WTC11 (cell line): ENCODE measurements around the gene CHST11. TPM values are rescaled to one million over a fixed set of nuclear protein-coding genes. Genes with fewer than 3 reads are reported as not detected.
A peak's percentile ranks its signal among the peaks of the same experiment; 100 is the strongest.

ENCODE experiments used
- ATAC-seq: fragments of 200-7000 bp; cut with Tn5 transposase; 2 replicates; pipeline ENCODE4 v1.10.0; 2021; ENCODE audit warnings: mild to moderate bottlenecking, moderate library complexity
- CTCF ChIA-PET: fragments of 300-600 bp; sonication (Branson Sonifier 250); formaldehyde crosslinking; loops from one replicate; lab custom pipeline; 2021; ENCODE audit warnings: antibody characterized with exemption; lab: Charles Lee
- POLR2A ChIA-PET: fragments of 350-600 bp; sonication (Branson Sonifier 250); formaldehyde crosslinking; loops from one replicate; lab custom pipeline; 2021; ENCODE audit warnings: antibody characterized with exemption; lab: Charles Lee
- DNase-seq: peaks from one replicate; pipeline ENCODE4 v3.0.0; 2021; ENCODE audit warnings: low spot score
- H3K27ac Mint-ChIP-seq: 2 replicates; pipeline ENCODE4 v1.8.0; 2021; ENCODE audit warnings: mixed read lengths
- H3K27me3 Mint-ChIP-seq: 2 replicates; pipeline ENCODE4 v1.8.0; 2021; ENCODE audit warnings: low read depth, mild to moderate bottlenecking, moderate library complexity, mixed read lengths
- H3K36me3 Mint-ChIP-seq: 2 replicates; pipeline ENCODE4 v1.8.0; 2021; ENCODE audit warnings: mixed read lengths
- H3K4me1 Mint-ChIP-seq: 2 replicates; pipeline ENCODE4 v1.8.0; 2022; ENCODE audit warnings: mixed read lengths
- H3K4me3 Mint-ChIP-seq: 2 replicates; pipeline ENCODE4 v1.8.0; 2021; ENCODE audit warnings: mild to moderate bottlenecking, moderate library complexity, mixed read lengths
- H3K9me3 Mint-ChIP-seq: 2 replicates; pipeline ENCODE4 v1.8.0; 2021; ENCODE audit warnings: mixed read lengths
- ATF1 ChIP-seq: sonication (generic); formaldehyde crosslinking; IDR thresholded peaks from 2 replicates; pipeline ENCODE4 v1.8.1; 2023; ENCODE audit warnings: mild to moderate bottlenecking, moderate library complexity, missing genetic modification reagents
- CBFB ChIP-seq: sonication (generic); formaldehyde crosslinking; IDR thresholded peaks from 2 replicates; pipeline ENCODE4 v1.8.1; 2022; ENCODE audit warnings: mild to moderate bottlenecking, low read depth, missing genetic modification reagents
- CREM ChIP-seq: sonication (generic); formaldehyde crosslinking; IDR thresholded peaks from 2 replicates; pipeline ENCODE4 v1.8.1; 2022; ENCODE audit warnings: mild to moderate bottlenecking, missing genetic modification reagents, moderate library complexity
- ESRRA ChIP-seq: sonication (generic); formaldehyde crosslinking; IDR thresholded peaks from 2 replicates; pipeline ENCODE4 v1.8.1; 2022; ENCODE audit warnings: mild to moderate bottlenecking, missing genetic modification reagents, borderline replicate concordance
- ETV6 ChIP-seq: sonication (generic); formaldehyde crosslinking; IDR thresholded peaks from 2 replicates; pipeline ENCODE4 v1.8.1; 2022; ENCODE audit warnings: mild to moderate bottlenecking, missing genetic modification reagents
- FOXJ3 ChIP-seq: sonication (generic); formaldehyde crosslinking; IDR thresholded peaks from 2 replicates; pipeline ENCODE4 v1.9.0; 2021; ENCODE audit warnings: missing genetic modification reagents, mild to moderate bottlenecking, borderline replicate concordance
- GTF2I ChIP-seq: fragments of 250-450 bp; sonication (Bioruptor Pico); conservative IDR thresholded peaks from 2 replicates; pipeline ENCODE4 v1.4.0; 2021; ENCODE audit warnings: mild to moderate bottlenecking
- HMGA2 ChIP-seq: fragments of 250-450 bp; sonication (Bioruptor Pico); IDR thresholded peaks from 2 replicates; pipeline ENCODE4 v1.4.0; 2021; ENCODE audit warnings: mild to moderate bottlenecking, moderate library complexity
- IRF2 ChIP-seq: sonication (generic); formaldehyde crosslinking; IDR thresholded peaks from 2 replicates; pipeline ENCODE4 v1.8.0; 2022; ENCODE audit warnings: low read depth, missing genetic modification reagents, borderline replicate concordance
- JAZF1 ChIP-seq: fragments of 250-450 bp; sonication (Bioruptor Pico); IDR thresholded peaks from 2 replicates; pipeline ENCODE4 v1.9.0; 2021; ENCODE audit warnings: moderate library complexity, mild to moderate bottlenecking, inconsistent platforms
- KAT7 ChIP-seq: sonication (generic); formaldehyde crosslinking; IDR thresholded peaks from 2 replicates; pipeline ENCODE4 v1.8.1; 2023; ENCODE audit warnings: missing genetic modification reagents, mild to moderate bottlenecking, borderline replicate concordance
- NFYB ChIP-seq: sonication (generic); formaldehyde crosslinking; conservative IDR thresholded peaks from 2 replicates; pipeline ENCODE4 v1.8.0; 2022; ENCODE audit warnings: low read depth, missing genetic modification reagents
- NR1H2 ChIP-seq: sonication (generic); formaldehyde crosslinking; IDR thresholded peaks from 2 replicates; pipeline ENCODE4 v1.9.0; 2021; ENCODE audit warnings: mild to moderate bottlenecking, moderate library complexity, missing genetic modification reagents
- TP53 ChIP-seq: sonication (generic); formaldehyde crosslinking; IDR thresholded peaks from 2 replicates; pipeline ENCODE4 v1.8.1; 2023; ENCODE audit warnings: mild to moderate bottlenecking, missing genetic modification reagents
- ZNF416 ChIP-seq: fragments of 250-450 bp; sonication (Bioruptor Pico); IDR thresholded peaks from 2 replicates; pipeline ENCODE4 v1.9.0; 2021; ENCODE audit warnings: mild to moderate bottlenecking, inconsistent platforms
- total RNA-seq: library from RNA; stranded (reverse); gene quantifications from 3 replicates; pipeline ENCODE4 v1.2.3, GENCODE V29; 2021
- TF ChIP-seq, protein P1 (sequence below): sonication (generic); formaldehyde crosslinking; IDR thresholded peaks from 2 replicates; pipeline ENCODE4 v1.8.1; 2022; ENCODE audit warnings: missing genetic modification reagents, borderline replicate concordance
- TF ChIP-seq, protein P2 (sequence below): sonication (generic); formaldehyde crosslinking; IDR thresholded peaks from 2 replicates; pipeline ENCODE4 v1.8.0; 2023; ENCODE audit warnings: missing genetic modification reagents, mild to moderate bottlenecking, borderline replicate concordance
- TF ChIP-seq, protein P3 (sequence below): sonication (generic); formaldehyde crosslinking; IDR thresholded peaks from 2 replicates; pipeline ENCODE4 v1.8.1; 2022; ENCODE audit warnings: mild to moderate bottlenecking, moderate library complexity, missing genetic modification reagents
- TF ChIP-seq, protein P4 (sequence below): sonication (generic); formaldehyde crosslinking; IDR thresholded peaks from 2 replicates; pipeline ENCODE4 v1.8.0; 2022; ENCODE audit warnings: mild to moderate bottlenecking, missing genetic modification reagents
- TF ChIP-seq, protein P5 (sequence below): fragments of 250-450 bp; sonication (Bioruptor Pico); IDR thresholded peaks from 2 replicates; pipeline ENCODE4 v2.1.2; 2022; ENCODE audit warnings: mild to moderate bottlenecking, moderate library complexity
- TF ChIP-seq, protein P6 (sequence below): sonication (generic); formaldehyde crosslinking; IDR thresholded peaks from 2 replicates; pipeline ENCODE4 v1.8.0; 2022; ENCODE audit warnings: mild to moderate bottlenecking, missing genetic modification reagents

Gene CHST11
- total RNA-seq, 1 experiment from 2014 or later = 24.2 TPM

DNA sequence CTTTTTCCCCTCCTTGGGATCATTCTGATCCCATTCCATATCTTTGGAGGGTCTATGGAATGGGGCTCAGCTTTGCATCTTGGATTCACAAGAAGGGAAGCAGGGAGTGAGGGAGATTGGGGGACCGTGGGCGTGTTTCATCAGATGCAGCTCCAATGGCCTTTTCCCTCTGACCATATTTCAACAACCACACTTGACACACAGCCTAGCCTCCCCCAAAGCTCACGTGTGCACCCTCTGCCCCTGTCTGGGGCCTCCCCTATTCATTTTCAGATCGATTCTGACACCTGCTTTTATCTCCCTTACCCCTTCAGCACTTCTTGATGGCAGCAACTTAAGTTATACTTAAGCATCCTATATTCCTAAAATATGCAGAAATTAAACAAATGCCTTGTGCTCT, 126.6 kb downstream of the CHST11 start:
- Mint-ChIP-seq H3K4me1 (peaks cover 31% of the 10 kb centered on the region), H3K4me3 (no peak overlapping the region), H3K36me3 (no peaks in the 10 kb centered on the region), H3K9me3 (no peaks in the 10 kb centered on the region), H3K27me3 (no peaks in the 10 kb centered on the region), H3K27ac (no peak overlapping the region)
- TF ChIP-seq ESRRA (no peak), ATF1 (CRISPR knock-in tag) (no peak), ZNF416 (CRISPR knock-in tag) (no peak), GTF2I (CRISPR knock-in tag) (no peak), HMGA2 (CRISPR knock-in tag) (no peak), ETV6 (CRISPR knock-in tag) (no peak), NR1H2 (CRISPR knock-in tag) (no peak)
- TF ChIP-seq, protein P1, sequence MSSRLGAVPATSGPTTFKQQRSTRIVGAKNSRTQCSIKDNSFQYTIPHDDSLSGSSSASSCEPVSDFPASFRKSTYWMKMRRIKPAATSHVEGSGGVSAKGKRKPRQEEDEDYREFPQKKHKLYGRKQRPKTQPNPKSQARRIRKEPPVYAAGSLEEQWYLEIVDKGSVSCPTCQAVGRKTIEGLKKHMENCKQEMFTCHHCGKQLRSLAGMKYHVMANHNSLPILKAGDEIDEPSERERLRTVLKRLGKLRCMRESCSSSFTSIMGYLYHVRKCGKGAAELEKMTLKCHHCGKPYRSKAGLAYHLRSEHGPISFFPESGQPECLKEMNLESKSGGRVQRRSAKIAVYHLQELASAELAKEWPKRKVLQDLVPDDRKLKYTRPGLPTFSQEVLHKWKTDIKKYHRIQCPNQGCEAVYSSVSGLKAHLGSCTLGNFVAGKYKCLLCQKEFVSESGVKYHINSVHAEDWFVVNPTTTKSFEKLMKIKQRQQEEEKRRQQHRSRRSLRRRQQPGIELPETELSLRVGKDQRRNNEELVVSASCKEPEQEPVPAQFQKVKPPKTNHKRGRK = no peak
- TF ChIP-seq, protein P2, sequence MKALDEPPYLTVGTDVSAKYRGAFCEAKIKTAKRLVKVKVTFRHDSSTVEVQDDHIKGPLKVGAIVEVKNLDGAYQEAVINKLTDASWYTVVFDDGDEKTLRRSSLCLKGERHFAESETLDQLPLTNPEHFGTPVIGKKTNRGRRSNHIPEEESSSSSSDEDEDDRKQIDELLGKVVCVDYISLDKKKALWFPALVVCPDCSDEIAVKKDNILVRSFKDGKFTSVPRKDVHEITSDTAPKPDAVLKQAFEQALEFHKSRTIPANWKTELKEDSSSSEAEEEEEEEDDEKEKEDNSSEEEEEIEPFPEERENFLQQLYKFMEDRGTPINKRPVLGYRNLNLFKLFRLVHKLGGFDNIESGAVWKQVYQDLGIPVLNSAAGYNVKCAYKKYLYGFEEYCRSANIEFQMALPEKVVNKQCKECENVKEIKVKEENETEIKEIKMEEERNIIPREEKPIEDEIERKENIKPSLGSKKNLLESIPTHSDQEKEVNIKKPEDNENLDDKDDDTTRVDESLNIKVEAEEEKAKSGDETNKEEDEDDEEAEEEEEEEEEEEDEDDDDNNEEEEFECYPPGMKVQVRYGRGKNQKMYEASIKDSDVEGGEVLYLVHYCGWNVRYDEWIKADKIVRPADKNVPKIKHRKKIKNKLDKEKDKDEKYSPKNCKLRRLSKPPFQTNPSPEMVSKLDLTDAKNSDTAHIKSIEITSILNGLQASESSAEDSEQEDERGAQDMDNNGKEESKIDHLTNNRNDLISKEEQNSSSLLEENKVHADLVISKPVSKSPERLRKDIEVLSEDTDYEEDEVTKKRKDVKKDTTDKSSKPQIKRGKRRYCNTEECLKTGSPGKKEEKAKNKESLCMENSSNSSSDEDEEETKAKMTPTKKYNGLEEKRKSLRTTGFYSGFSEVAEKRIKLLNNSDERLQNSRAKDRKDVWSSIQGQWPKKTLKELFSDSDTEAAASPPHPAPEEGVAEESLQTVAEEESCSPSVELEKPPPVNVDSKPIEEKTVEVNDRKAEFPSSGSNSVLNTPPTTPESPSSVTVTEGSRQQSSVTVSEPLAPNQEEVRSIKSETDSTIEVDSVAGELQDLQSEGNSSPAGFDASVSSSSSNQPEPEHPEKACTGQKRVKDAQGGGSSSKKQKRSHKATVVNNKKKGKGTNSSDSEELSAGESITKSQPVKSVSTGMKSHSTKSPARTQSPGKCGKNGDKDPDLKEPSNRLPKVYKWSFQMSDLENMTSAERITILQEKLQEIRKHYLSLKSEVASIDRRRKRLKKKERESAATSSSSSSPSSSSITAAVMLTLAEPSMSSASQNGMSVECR = no peak
- POLR2A ChIA-PET = no interaction called here
- no peak for ATAC-seq
- DNase-seq = no peak
- CTCF ChIA-PET = interaction anchor here (1.1 to 1.5 kb wide), 2 partner anchors 76 to 202 kb away, joined by 3 to 4 read pairs; no protein-coding TSS in a partner anchor

DNA sequence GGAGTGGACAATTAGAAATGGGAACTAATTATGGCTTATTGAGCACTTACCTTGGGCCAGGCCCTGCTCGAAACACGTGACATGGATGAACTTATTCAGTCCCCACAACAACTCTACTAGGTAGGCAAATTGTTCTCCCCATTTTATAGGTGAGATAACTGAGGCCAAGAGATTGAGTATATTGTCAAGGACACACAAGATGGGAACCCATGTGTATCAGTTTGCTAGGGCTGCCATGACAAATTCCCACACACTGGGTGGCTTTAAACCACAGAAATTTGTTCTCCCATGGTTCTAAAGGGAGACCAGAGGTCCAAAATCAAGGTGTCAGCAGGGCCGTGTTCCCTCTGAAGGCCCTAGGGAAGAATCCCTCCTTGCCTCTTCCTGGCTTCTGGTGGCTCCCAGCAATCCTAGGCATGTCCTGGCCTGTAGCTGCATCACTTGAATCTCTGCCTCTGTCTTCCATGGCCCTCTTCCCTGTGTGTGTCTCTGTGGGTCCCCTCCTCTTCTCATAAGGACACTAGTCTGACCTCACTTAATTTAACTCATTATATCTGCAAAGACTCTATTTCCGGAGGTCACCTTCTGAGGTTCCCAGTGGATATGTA, 128.8 kb downstream of the CHST11 start:
- no peak for ATAC-seq
- no peak for DNase-seq
- peaks cover 24% of the 10 kb centered on the region for H3K4me1 Mint-ChIP-seq
- H3K4me3 Mint-ChIP-seq = no peak overlapping the region
- ChIA-PET POLR2A (no interaction called here), CTCF (no interaction called here)
- no peaks in the 10 kb centered on the region for H3K9me3 Mint-ChIP-seq
- no peaks in the 10 kb centered on the region for H3K27me3 Mint-ChIP-seq
- 0 out of 2 replicates have a peak overlapping the region, but pooled peaks have one; percentile 73 for H3K27ac Mint-ChIP-seq
- H3K36me3 Mint-ChIP-seq = no peaks in the 10 kb centered on the region
- TF ChIP-seq, protein P2 = no peak
- TF ChIP-seq, protein P3, sequence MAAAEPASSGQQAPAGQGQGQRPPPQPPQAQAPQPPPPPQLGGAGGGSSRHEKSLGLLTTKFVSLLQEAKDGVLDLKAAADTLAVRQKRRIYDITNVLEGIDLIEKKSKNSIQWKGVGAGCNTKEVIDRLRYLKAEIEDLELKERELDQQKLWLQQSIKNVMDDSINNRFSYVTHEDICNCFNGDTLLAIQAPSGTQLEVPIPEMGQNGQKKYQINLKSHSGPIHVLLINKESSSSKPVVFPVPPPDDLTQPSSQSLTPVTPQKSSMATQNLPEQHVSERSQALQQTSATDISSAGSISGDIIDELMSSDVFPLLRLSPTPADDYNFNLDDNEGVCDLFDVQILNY = no peak
- TF ChIP-seq, protein P4, sequence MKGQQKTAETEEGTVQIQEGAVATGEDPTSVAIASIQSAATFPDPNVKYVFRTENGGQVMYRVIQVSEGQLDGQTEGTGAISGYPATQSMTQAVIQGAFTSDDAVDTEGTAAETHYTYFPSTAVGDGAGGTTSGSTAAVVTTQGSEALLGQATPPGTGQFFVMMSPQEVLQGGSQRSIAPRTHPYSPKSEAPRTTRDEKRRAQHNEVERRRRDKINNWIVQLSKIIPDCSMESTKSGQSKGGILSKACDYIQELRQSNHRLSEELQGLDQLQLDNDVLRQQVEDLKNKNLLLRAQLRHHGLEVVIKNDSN (CRISPR knock-in tag) = no peak
- no peak for TF ChIP-seq GTF2I (CRISPR knock-in tag)
- no peak for TF ChIP-seq ATF1 (CRISPR knock-in tag)
- TF ChIP-seq, protein P5, sequence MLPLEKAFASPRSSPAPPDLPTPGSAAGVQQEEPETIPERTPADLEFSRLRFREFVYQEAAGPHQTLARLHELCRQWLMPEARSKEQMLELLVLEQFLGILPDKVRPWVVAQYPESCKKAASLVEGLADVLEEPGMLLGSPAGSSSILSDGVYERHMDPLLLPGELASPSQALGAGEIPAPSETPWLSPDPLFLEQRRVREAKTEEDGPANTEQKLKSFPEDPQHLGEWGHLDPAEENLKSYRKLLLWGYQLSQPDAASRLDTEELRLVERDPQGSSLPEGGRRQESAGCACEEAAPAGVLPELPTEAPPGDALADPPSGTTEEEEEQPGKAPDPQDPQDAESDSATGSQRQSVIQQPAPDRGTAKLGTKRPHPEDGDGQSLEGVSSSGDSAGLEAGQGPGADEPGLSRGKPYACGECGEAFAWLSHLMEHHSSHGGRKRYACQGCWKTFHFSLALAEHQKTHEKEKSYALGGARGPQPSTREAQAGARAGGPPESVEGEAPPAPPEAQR (CRISPR knock-in tag) = no peak
- no peak for TF ChIP-seq KAT7 (CRISPR knock-in tag)
- no peak for TF ChIP-seq FOXJ3 (CRISPR knock-in tag)
- TF ChIP-seq IRF2 (CRISPR knock-in tag) = no peak
- TF ChIP-seq CREM (CRISPR knock-in tag) = no peak
- no peak for TF ChIP-seq JAZF1 (CRISPR knock-in tag)
- no peak for TF ChIP-seq CBFB
- TF ChIP-seq, protein P6, sequence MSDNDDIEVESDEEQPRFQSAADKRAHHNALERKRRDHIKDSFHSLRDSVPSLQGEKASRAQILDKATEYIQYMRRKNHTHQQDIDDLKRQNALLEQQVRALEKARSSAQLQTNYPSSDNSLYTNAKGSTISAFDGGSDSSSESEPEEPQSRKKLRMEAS (CRISPR knock-in tag) = no peak
- no peak for TF ChIP-seq TP53 (CRISPR knock-in tag)
- no peak for TF ChIP-seq NFYB (CRISPR knock-in tag)
